ENCODE data around the gene CBX4. TPM values are rescaled to one million over a fixed set of nuclear protein-coding genes. Genes with fewer than 3 reads are reported as not detected.

Gene CBX4
- total and polyA plus RNA-seq, 10 of the 15 experiments (the other 5 are each of a cell fraction or from before 2014, with no cell fraction given): 0.69 to 24.6 (median 4.2) TPM

GRCh38 chr17:79803997-79804855 lies 35.0 kb downstream of the CBX4 start:
- intact Hi-C loops (cut with micrococcal nuclease; ENCODE audit: unreplicated experiment): loop anchor here (5.0 kb wide), 1 partner anchor 33 kb away; the partner anchor contains the start of gene CBX4
- BruUV-seq (replicated peaks): no TSS peak
- Histone ChIP-seq H3K36me3 (ENCODE audit: control insufficient read depth in 2 of 2, insufficient read depth in 2 of 2, low read length in 1 of 2) (no peaks in the 10 kb centered on the region), H3K4me2 (ENCODE audit: control insufficient read depth, insufficient read depth) (peak overlapping the region; percentile 5), H3K9me3 (replicated peaks; ENCODE audit: control insufficient read depth, insufficient read depth, low read length) (no peaks in the 10 kb centered on the region; the same call in 2 of the 3 replicates), H3K27me3 (replicated peaks in 1 of 2; ENCODE audit: control insufficient read depth in 2 of 2, insufficient read depth in 2 of 2, low read length in 1 of 2) (peaks cover 31 to 48% of the 10 kb centered on the region in 2 experiments), H3K79me2 (ENCODE audit: control insufficient read depth, insufficient read depth, low read length) (no peaks in the 10 kb centered on the region), H3K9ac (ENCODE audit: control insufficient read depth, insufficient read depth, low read length) (no peak overlapping the region; the same call in 1 of the 2 replicates), H3K4me3 (peak overlapping the region; percentile 34; the same call in 1 of the 2 replicates), H3K27ac (ENCODE audit: control insufficient read depth, insufficient read depth) (no peak overlapping the region), H2AFZ (ENCODE audit: control insufficient read depth, low read depth, low read length) (peak overlapping the region; percentile 75), H3K4me1 (ENCODE audit: control insufficient read depth, insufficient read depth, low read length) (peaks cover 46% of the 10 kb centered on the region), H4K20me1 (ENCODE audit: control insufficient read depth, insufficient read depth) (no peaks in the 10 kb centered on the region)
- FAIRE-seq: peak; percentile 96
- 10% methylated on average over 75 of the region's 76 CpGs for WGBS (ENCODE audit: insufficient coverage, insufficient replicate concordance, low lambda C conversion rate, missing lambda C conversion rate)
- peak; percentile 43 for DNase-seq (ENCODE audit: low read depth, low spot score)
- in situ Hi-C loops (cut with MboI): no loop called here
- ChIA-PET CTCF (interaction anchor here (0.8 to 1.9 kb wide), 4 partner anchors 14 to 166 kb away, joined by 3 to 6 read pairs (median 4); no protein-coding TSS in a partner anchor), SMC1A (ENCODE audit: uncharacterized antibody, unreplicated experiment) (interaction anchor here (0.9 kb wide), 1 partner anchor 32 kb away, joined by 4 read pairs; no protein-coding TSS in a partner anchor), RAD21 (ENCODE audit: unreplicated experiment) (interaction anchor here (0.8 to 2.1 kb wide), 2 partner anchors 10 to 166 kb away, joined by 3 to 5 read pairs; no protein-coding TSS in a partner anchor), POLR2A (interaction anchor here (2.0 kb wide), 1 partner anchor 35 kb away, joined by 8 read pairs; the partner anchor contains the start of gene CBX4)
- peak; percentile 82 for ATAC-seq
- peak in 1 of 2 experiments; percentile 74; a peak in 2 of 4 replicates for TF ChIP-seq SRF (IDR thresholded peaks at IDR 0.05; ENCODE audit: low read depth in 2 of 2, low read length in 2 of 2)
- TF ChIP-seq DPF2 (IDR thresholded peaks at IDR 0.05): peak; percentile 64
- no peak for TF ChIP-seq PRDM15 (CRISPR knock-in tag; IDR thresholded peaks at IDR 0.05)
- no peak for TF ChIP-seq PML (IDR thresholded peaks at IDR 0.05; ENCODE audit: low read length)
- TF ChIP-seq MXI1 (IDR thresholded peaks at IDR 0.05; ENCODE audit: low read depth, low read length): peak; percentile 39; the same call in 1 of the 2 replicates
- no peak for TF ChIP-seq RAD51 (IDR thresholded peaks at IDR 0.05)
- TF ChIP-seq IKZF1 (conservative IDR thresholded peaks at IDR 0.05): peak; percentile 75
- TF ChIP-seq NR2C2 (IDR thresholded peaks at IDR 0.05; ENCODE audit: borderline replicate concordance, control insufficient read depth, insufficient read length, low read depth): no peak
- TF ChIP-seq STAT3 (IDR thresholded peaks at IDR 0.05; ENCODE audit: low read depth, low read length): no peak
- TF ChIP-seq CBFB (IDR thresholded peaks at IDR 0.05; ENCODE audit: low read depth): no peak
- peak; percentile 75 for TF ChIP-seq LARP7 (IDR thresholded peaks at IDR 0.05)
- TF ChIP-seq EP300 (IDR thresholded peaks at IDR 0.05; ENCODE audit: borderline replicate concordance in 1 of 2, control insufficient read depth in 1 of 2, low read depth in 2 of 2, low read length in 2 of 2): peak in 1 of 2 experiments; percentile 38; a peak in 1 of 4 replicates
- peak; percentile 51 for TF ChIP-seq KLF5 (IDR thresholded peaks at IDR 0.05; ENCODE audit: partially characterized antibody)
- peak; percentile 16 for TF ChIP-seq MEF2B (IDR thresholded peaks at IDR 0.05; ENCODE audit: partially characterized antibody, poor library complexity, severe bottlenecking)
- TF ChIP-seq PAX8 (IDR thresholded peaks at IDR 0.05): no peak
- TF ChIP-seq ELK1 (IDR thresholded peaks at IDR 0.05; ENCODE audit: low read depth, low read length): no peak
- no peak for TF ChIP-seq ZNF207 (IDR thresholded peaks at IDR 0.05; ENCODE audit: borderline replicate concordance)
